HCT116 (cell line): Measurements from ENCODE around the gene CHSY3. TPM values are rescaled to one million over a fixed set of nuclear protein-coding genes. Genes with fewer than 3 reads are reported as not detected.
A peak's percentile ranks its signal among the peaks of the same experiment; 100 is the strongest.

Experiments used
- ATAC-seq: fragments of 200-7000 bp; cut with Tn5 transposase; 2 replicates; pipeline ENCODE4 v1.9.1; 2020; ENCODE audit warnings: mild to moderate bottlenecking, moderate library complexity
- BruUV-seq: library from RNA; stranded (reverse); fragments of 400-500 nt; replicated peaks from 2 replicates; lab custom pipeline; 2021; lab: Mats Ljungman, UMichigan
- CTCF ChIA-PET: fragments of 300-600 bp; sonication (Branson Sonifier 250); formaldehyde crosslinking; loops from one replicate; lab custom pipeline; 2021; ENCODE audit warnings: antibody characterized with exemption; lab: Charles Lee
- POLR2A ChIA-PET: fragments of 300-600, 350-600 bp; sonication (Branson Sonifier 250); formaldehyde crosslinking; loops from one replicate; lab custom pipeline; 2021; ENCODE audit warnings: antibody characterized with exemption; lab: Charles Lee
- RAD21 ChIA-PET, 2 experiments: fragments of 300-600 bp; sonication (Branson Sonifier 250); formaldehyde crosslinking; loops; one replicate each; lab custom pipeline; 2023; ENCODE audit warnings: low total read pairs in 2 of 2; ENCODE audit not compliant: uncharacterized antibody in 2 of 2, unreplicated experiment in 2 of 2, low non-redundant PET in 1 of 2; lab: Charles Lee
- DNase-seq: peaks from one replicate; pipeline ENCODE4 v3.0.0-alpha.2; 2010; ENCODE audit warnings: low read depth, low spot score
- H2AFZ ChIP-seq: fragments of 200-600 bp; shearing (Covaris generic), sonication (generic); 2 replicates; pipeline ENCODE4 v1.6.1; 2017; ENCODE audit warnings: low read depth, mixed run types, mixed read lengths, antibody characterized with exemption, low read length; ENCODE audit not compliant: poor library complexity, severe bottlenecking
- H3K27ac ChIP-seq: 2 replicates; pipeline ENCODE4 v1.5.1; 2012; ENCODE audit warnings: low read depth, low read length
- H3K27me3 ChIP-seq: fragments of 200-600 bp; sonication (generic); 2 replicates; pipeline ENCODE4 v1.6.1; 2016; ENCODE audit warnings: mixed run types, low read length, mixed read lengths; ENCODE audit not compliant: insufficient read depth
- H3K36me3 ChIP-seq, 2 experiments: fragments of 200-500 bp in 1 of 2; fragments of 200-600 bp in 1 of 2; sonication (Bioruptor generic) in 1 of 2; sonication (generic) in 1 of 2; 2 replicates each; pipeline versions ENCODE4 v1.5.1 to v1.6.1; 2014 to 2016; ENCODE audit warnings: low read length in 2 of 2, inconsistent platforms in 1 of 2, mixed read lengths in 1 of 2, mixed run types in 1 of 2; ENCODE audit not compliant: insufficient read depth in 2 of 2, control insufficient read depth in 1 of 2
- H3K4me1 ChIP-seq, 2 experiments: fragments of 200-600 bp in 1 of 2; sonication (generic) in 1 of 2; 2 replicates each; pipeline versions ENCODE4 v1.5.1 to v1.6.1; 2012 to 2017; ENCODE audit warnings: low read length in 2 of 2, inconsistent platforms in 1 of 2, mild to moderate bottlenecking in 1 of 2, mixed read lengths in 1 of 2, mixed run types in 1 of 2, moderate library complexity in 1 of 2; ENCODE audit not compliant: insufficient read depth in 2 of 2, control insufficient read depth in 1 of 2
- H3K4me2 ChIP-seq: fragments of 200-600 bp; sonication (generic); 2 replicates; pipeline ENCODE4 v1.6.1; 2017; ENCODE audit warnings: mixed run types, low read length, mixed read lengths
- H3K4me3 ChIP-seq, 2 experiments: fragments of 200-600 bp in 1 of 2; sonication (generic) in 1 of 2; replicated peaks in 1 of 2; 2 replicates each; pipeline ENCODE4 v1.5.1; 2011 to 2016; ENCODE audit warnings: low read length in 2 of 2, control low read depth in 1 of 2, low read depth in 1 of 2, mild to moderate bottlenecking in 1 of 2, mixed read lengths in 1 of 2, mixed run types in 1 of 2
- H3K79me2 ChIP-seq: fragments of 200-600 bp; sonication (generic); 2 replicates; pipeline ENCODE4 v1.6.1; 2017; ENCODE audit warnings: mild to moderate bottlenecking, mixed run types, low read length, moderate library complexity, mixed read lengths; ENCODE audit not compliant: insufficient read depth
- H3K9ac ChIP-seq: fragments of 200-600 bp; sonication (generic); 2 replicates; pipeline ENCODE4 v1.6.1; 2016; ENCODE audit warnings: low read length, mixed read lengths
- H3K9me2 ChIP-seq: fragments of 200-600 bp; sonication (generic), shearing (Covaris generic); 2 replicates; pipeline ENCODE4 v1.6.1; 2017; ENCODE audit warnings: mixed run types, mild to moderate bottlenecking, moderate library complexity; ENCODE audit not compliant: insufficient read depth
- H3K9me3 ChIP-seq, 2 experiments: fragments of 200-500 bp in 1 of 2; fragments of 200-600 bp in 1 of 2; sonication (Bioruptor generic) in 1 of 2; sonication (generic) in 1 of 2; 2 replicates each; pipeline ENCODE4 v1.6.1; 2014 to 2017; ENCODE audit warnings: low read length in 2 of 2, mixed read lengths in 2 of 2, inconsistent platforms in 1 of 2, low read depth in 1 of 2, mild to moderate bottlenecking in 1 of 2, mixed run types in 1 of 2, moderate library complexity in 1 of 2; ENCODE audit not compliant: control insufficient read depth in 1 of 2, insufficient read depth in 1 of 2
- H4K20me1 ChIP-seq: fragments of 200-600 bp; sonication (generic), shearing (Covaris generic); 2 replicates; pipeline ENCODE4 v1.6.1; 2017; ENCODE audit warnings: mixed run types, mild to moderate bottlenecking, moderate library complexity; ENCODE audit not compliant: insufficient read depth
- ATF3 ChIP-seq: IDR thresholded peaks from 2 replicates; pipeline ENCODE4 v1.6.1; 2012
- JUND ChIP-seq: IDR thresholded peaks from 2 replicates; pipeline ENCODE4 v1.6.1; 2012
- MAX ChIP-seq: IDR thresholded peaks from 2 replicates; pipeline ENCODE4 v1.6.1; 2012
- POLR2AphosphoS5 ChIP-seq: IDR thresholded peaks from 2 replicates; pipeline ENCODE4 v1.6.1; 2011; ENCODE audit warnings: mild to moderate bottlenecking, low read depth, low read length, moderate library complexity
- REST ChIP-seq: IDR thresholded peaks from 2 replicates; pipeline ENCODE4 v1.6.1; 2012; ENCODE audit warnings: low read depth
- SP1 ChIP-seq: IDR thresholded peaks from 2 replicates; pipeline ENCODE4 v1.6.1; 2012; ENCODE audit warnings: low read depth
- YY1 ChIP-seq: IDR thresholded peaks from 2 replicates; pipeline ENCODE4 v1.6.1; 2011; ENCODE audit warnings: low read length, low read depth, moderate library complexity, mild to moderate bottlenecking; ENCODE audit not compliant: insufficient replicate concordance; ENCODE audit errors: extremely low read depth
- ZBTB33 ChIP-seq: IDR thresholded peaks from 2 replicates; pipeline ENCODE4 v1.6.1; 2011; ENCODE audit warnings: mild to moderate bottlenecking, low read length, moderate library complexity; ENCODE audit not compliant: insufficient replicate concordance; ENCODE audit errors: extremely low read depth
- ZFX ChIP-seq: fragments of 450-650 bp; IDR thresholded peaks from 2 replicates; pipeline ENCODE4 v1.6.1; 2017
- intact Hi-C: fragments of 100-400 bp; cut with micrococcal nuclease; formaldehyde crosslinking; loops from 2 replicates; pipeline ENCODE4 v1.10.0; 2022
- total RNA-seq: library from RNA; stranded (reverse); gene quantifications from one replicate; pipeline ENCODE4 v1.2.1, GENCODE V29; 2021; ENCODE audit not compliant: unreplicated experiment

CHSY3 gene
- total RNA-seq, 1 experiment from 2014 or later, result 2.3 TPM

- TF ChIP-seq ZBTB33 (no peak), SP1 (no peak), JUND (no peak), YY1 (peak; percentile 66), ATF3 (no peak), ZFX (no peak)
Observed at GRCh38 chr5:130198927-130199326, 294.7 kb downstream of the CHSY3 start (continued).

GRCh38 chr5:130206686-130207085 lies 302.4 kb downstream of the CHSY3 start:
- no peaks in the 10 kb centered on the region for H3K27me3 ChIP-seq
- H3K4me2 ChIP-seq, result no peak overlapping the region
- ATAC-seq, result no peak
- H3K4me1 ChIP-seq, result no peaks in the 10 kb centered on the region
- no peaks in the 10 kb centered on the region for H3K79me2 ChIP-seq
- H3K4me3 ChIP-seq, result no peak overlapping the region
- no TSS peak for BruUV-seq
- H4K20me1 ChIP-seq, result no peaks in the 10 kb centered on the region
- ChIA-PET CTCF (no interaction called here), POLR2A (no interaction called here), RAD21 (no interaction called here)
- no peak overlapping the region for H3K27ac ChIP-seq
- no peak for TF ChIP-seq POLR2AphosphoS5
- no peak for TF ChIP-seq REST
- TF ChIP-seq MAX, result no peak
- no peak for DNase-seq
- H3K9me2 ChIP-seq, result no peaks in the 10 kb centered on the region
- no peaks in the 10 kb centered on the region for H3K9me3 ChIP-seq
- intact Hi-C loops, result no loop called here
- no peaks in the 10 kb centered on the region for H3K36me3 ChIP-seq
- H2AFZ ChIP-seq, result no peak overlapping the region
- H3K9ac ChIP-seq, result no peak overlapping the region
